NCI-H2029 treated with DMSO at 0.1 percent for 48 hours (cell line): ENCODE results near the gene SLMAP.

ENCODE experiments used
- DNase-seq: peaks from one replicate; lab custom pipeline; 2025; lab: John Stamatoyannopoulos, UW

SLMAP gene

GRCh38 chr3:57749542-57749941 lies 6.6 kb upstream of the SLMAP start:
- no peak for DNase-seq

GRCh38 chr3:57752307-57752706 lies 3.8 kb upstream of the SLMAP start:
- DNase-seq: no peak

- DNase-seq: no peak
These were observed 3.1 kb upstream of the SLMAP start for GRCh38 chr3:57753016-57753415.

- no peak for DNase-seq
These were observed 787 bp upstream of the SLMAP start for GRCh38 chr3:57755368-57755675.

- no peak for DNase-seq
These were observed 656 bp downstream of the SLMAP start for GRCh38 chr3:57756528-57757401.

- no peak for DNase-seq
These were observed 1.7 kb downstream of the SLMAP start for GRCh38 chr3:57757642-57758297.

- DNase-seq: no peak
These were observed 2.6 kb downstream of the SLMAP start for GRCh38 chr3:57758686-57759085.

GRCh38 chr3:57764794-57765193 lies 8.7 kb downstream of the SLMAP start:
- DNase-seq: no peak

- DNase-seq: no peak
These were observed 12.5 kb downstream of the SLMAP start for GRCh38 chr3:57768595-57768994.

- no peak for DNase-seq
These were observed 14.1 kb downstream of the SLMAP start for GRCh38 chr3:57770009-57770827.

GRCh38 chr3:57772251-57772650 lies 16.1 kb downstream of the SLMAP start:
- DNase-seq: no peak

- DNase-seq: no peak
These were observed 21.7 kb downstream of the SLMAP start for GRCh38 chr3:57777774-57778173.

- no peak for DNase-seq
These were observed 22.4 kb downstream of the SLMAP start for GRCh38 chr3:57778494-57778893.

- DNase-seq: no peak
These were observed 23.6 kb downstream of the SLMAP start for GRCh38 chr3:57779666-57780065.

- no peak for DNase-seq
These were observed 27.3 kb downstream of the SLMAP start for GRCh38 chr3:57783186-57784088.

- DNase-seq: no peak
These were observed 28.1 kb downstream of the SLMAP start for GRCh38 chr3:57784089-57784735.

- no peak for DNase-seq
These were observed 29.3 kb downstream of the SLMAP start for GRCh38 chr3:57785446-57785845.

GRCh38 chr3:57787867-57788623 lies 31.9 kb downstream of the SLMAP start:
- no peak for DNase-seq

GRCh38 chr3:57788624-57789018 lies 32.5 kb downstream of the SLMAP start:
- DNase-seq: no peak

- DNase-seq: no peak
These were observed 35.1 kb downstream of the SLMAP start for GRCh38 chr3:57791245-57791644.

GRCh38 chr3:57792198-57792597 lies 36.1 kb downstream of the SLMAP start:
- no peak for DNase-seq
